HL-60 (cell line): ENCODE measurements around the gene ARHGEF16.

Experiments
- DNase-seq, 2 experiments: peaks; one replicate each; pipeline ENCODE4 v3.0.0-alpha.2; 2010 to 2020; ENCODE audit warnings: low read depth in 1 of 2, low spot score in 1 of 2
- H3K27ac ChIP-seq: fragments of 250-450 bp; sonication (Bioruptor Pico); replicated peaks from 2 replicates; pipeline ENCODE4 v1.5.1; 2020; ENCODE audit warnings: mild to moderate bottlenecking, moderate library complexity
- H3K27me3 ChIP-seq: fragments of 250-450 bp; sonication (Bioruptor Pico); 2 replicates; pipeline ENCODE4 v1.5.1; 2021; ENCODE audit warnings: mild to moderate bottlenecking, moderate library complexity; ENCODE audit not compliant: insufficient read depth, poor library complexity, severe bottlenecking
- H3K4me3 ChIP-seq: replicated peaks from 2 replicates; pipeline ENCODE4 v1.5.1; 2011; ENCODE audit warnings: mild to moderate bottlenecking, control low read depth, low read length; ENCODE audit not compliant: insufficient read depth
- CTCF ChIP-seq: IDR thresholded peaks from one replicate; pipeline ENCODE4 v1.5.1; 2011; ENCODE audit warnings: low read length, control low read depth, inconsistent platforms; ENCODE audit not compliant: insufficient read depth
- GABPA ChIP-seq: IDR thresholded peaks from 2 replicates; pipeline ENCODE4 v1.6.1; 2012; ENCODE audit warnings: low read depth
- POLR2AphosphoS5 ChIP-seq: IDR thresholded peaks from 2 replicates; pipeline ENCODE4 v1.6.1; 2012; ENCODE audit warnings: low read depth
- SPI1 ChIP-seq: IDR thresholded peaks from 2 replicates; pipeline ENCODE4 v1.6.1; 2012; ENCODE audit warnings: low read depth, mild to moderate bottlenecking, borderline replicate concordance
- TF ChIP-seq, protein P1 (sequence below): IDR thresholded peaks from 2 replicates; pipeline ENCODE4 v1.6.1; 2012; ENCODE audit warnings: low read depth; ENCODE audit not compliant: insufficient replicate concordance

ARHGEF16 gene

DNA sequence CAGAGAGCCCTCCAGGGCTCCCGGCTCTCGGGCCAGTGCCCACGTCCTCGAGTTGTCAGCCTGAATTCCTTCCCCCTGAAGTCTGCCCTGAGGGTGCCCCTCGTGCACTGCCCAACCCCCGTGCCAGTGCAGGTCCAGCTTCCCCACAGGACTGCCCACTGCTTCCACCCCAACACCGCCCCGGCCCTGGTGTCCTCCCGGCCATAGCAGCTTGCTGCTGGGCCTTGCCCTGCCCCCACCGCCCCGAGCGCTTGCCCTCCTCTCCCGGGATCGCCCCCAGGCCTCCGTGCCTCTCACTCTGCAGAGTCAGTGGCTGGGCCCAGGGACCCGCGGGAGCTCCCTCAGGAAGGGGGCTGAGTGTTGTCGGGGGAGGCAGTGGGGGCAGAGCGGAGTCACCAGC lies 24.1 kb upstream of the ARHGEF16 start:
- no peak for DNase-seq
- TF ChIP-seq, protein P1, sequence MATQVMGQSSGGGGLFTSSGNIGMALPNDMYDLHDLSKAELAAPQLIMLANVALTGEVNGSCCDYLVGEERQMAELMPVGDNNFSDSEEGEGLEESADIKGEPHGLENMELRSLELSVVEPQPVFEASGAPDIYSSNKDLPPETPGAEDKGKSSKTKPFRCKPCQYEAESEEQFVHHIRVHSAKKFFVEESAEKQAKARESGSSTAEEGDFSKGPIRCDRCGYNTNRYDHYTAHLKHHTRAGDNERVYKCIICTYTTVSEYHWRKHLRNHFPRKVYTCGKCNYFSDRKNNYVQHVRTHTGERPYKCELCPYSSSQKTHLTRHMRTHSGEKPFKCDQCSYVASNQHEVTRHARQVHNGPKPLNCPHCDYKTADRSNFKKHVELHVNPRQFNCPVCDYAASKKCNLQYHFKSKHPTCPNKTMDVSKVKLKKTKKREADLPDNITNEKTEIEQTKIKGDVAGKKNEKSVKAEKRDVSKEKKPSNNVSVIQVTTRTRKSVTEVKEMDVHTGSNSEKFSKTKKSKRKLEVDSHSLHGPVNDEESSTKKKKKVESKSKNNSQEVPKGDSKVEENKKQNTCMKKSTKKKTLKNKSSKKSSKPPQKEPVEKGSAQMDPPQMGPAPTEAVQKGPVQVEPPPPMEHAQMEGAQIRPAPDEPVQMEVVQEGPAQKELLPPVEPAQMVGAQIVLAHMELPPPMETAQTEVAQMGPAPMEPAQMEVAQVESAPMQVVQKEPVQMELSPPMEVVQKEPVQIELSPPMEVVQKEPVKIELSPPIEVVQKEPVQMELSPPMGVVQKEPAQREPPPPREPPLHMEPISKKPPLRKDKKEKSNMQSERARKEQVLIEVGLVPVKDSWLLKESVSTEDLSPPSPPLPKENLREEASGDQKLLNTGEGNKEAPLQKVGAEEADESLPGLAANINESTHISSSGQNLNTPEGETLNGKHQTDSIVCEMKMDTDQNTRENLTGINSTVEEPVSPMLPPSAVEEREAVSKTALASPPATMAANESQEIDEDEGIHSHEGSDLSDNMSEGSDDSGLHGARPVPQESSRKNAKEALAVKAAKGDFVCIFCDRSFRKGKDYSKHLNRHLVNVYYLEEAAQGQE: no peak
- TF ChIP-seq SPI1: no peak
- TF ChIP-seq CTCF: no peak
- no peak for TF ChIP-seq GABPA
- no peak for TF ChIP-seq POLR2AphosphoS5
- Histone ChIP-seq H3K27ac (no peak overlapping the region), H3K27me3 (peaks cover 2% of the 10 kb centered on the region), H3K4me3 (no peak overlapping the region)

GRCh38 chr1:3430820-3431219 lies 23.6 kb upstream of the ARHGEF16 start:
- no peak overlapping the region for H3K4me3 ChIP-seq
- DNase-seq: no peak
- no peak for TF ChIP-seq SPI1
- TF ChIP-seq POLR2AphosphoS5: no peak
- TF ChIP-seq CTCF: no peak
- TF ChIP-seq, protein P1: no peak
- TF ChIP-seq GABPA: no peak
- H3K27ac ChIP-seq: no peak overlapping the region
- peaks cover 2% of the 10 kb centered on the region for H3K27me3 ChIP-seq

DNA sequence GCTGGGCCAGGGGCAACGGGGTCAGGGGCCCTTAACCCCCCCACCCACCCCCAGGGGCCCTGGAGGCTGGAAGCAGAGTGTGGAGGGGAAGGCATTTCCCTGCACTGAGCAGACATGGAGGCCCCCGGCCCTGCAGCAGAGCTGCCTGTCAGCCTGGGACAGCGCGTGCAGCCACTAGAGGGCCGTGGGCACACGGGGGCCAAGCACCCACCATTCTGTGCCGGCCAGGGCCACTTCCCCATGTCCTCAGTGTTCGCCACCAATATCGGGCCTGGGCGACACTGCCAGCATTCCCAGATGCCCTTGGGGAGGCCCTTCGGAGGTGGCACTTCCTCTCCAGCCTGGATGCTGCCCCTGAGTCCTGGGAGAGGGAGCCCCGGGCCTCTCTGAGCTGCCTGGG lies 23.2 kb upstream of the ARHGEF16 start:
- TF ChIP-seq POLR2AphosphoS5: no peak
- TF ChIP-seq, protein P1: no peak
- TF ChIP-seq CTCF: peak; percentile 29
- Histone ChIP-seq H3K27me3 (peaks cover 2% of the 10 kb centered on the region), H3K4me3 (no peak overlapping the region), H3K27ac (no peak overlapping the region)
- DNase-seq: no peak
